ENCODE data around the gene TACC3. TPM values are rescaled to one million over a fixed set of nuclear protein-coding genes. Genes with fewer than 3 reads are reported as not detected.

The TACC3 gene
- total RNA-seq, 1 donor from 2014 or later: 13.9 TPM

GRCh38 chr4:1748465-1748995 lies 27.2 kb downstream of the TACC3 start:
- TF ChIP-seq, protein P1, sequence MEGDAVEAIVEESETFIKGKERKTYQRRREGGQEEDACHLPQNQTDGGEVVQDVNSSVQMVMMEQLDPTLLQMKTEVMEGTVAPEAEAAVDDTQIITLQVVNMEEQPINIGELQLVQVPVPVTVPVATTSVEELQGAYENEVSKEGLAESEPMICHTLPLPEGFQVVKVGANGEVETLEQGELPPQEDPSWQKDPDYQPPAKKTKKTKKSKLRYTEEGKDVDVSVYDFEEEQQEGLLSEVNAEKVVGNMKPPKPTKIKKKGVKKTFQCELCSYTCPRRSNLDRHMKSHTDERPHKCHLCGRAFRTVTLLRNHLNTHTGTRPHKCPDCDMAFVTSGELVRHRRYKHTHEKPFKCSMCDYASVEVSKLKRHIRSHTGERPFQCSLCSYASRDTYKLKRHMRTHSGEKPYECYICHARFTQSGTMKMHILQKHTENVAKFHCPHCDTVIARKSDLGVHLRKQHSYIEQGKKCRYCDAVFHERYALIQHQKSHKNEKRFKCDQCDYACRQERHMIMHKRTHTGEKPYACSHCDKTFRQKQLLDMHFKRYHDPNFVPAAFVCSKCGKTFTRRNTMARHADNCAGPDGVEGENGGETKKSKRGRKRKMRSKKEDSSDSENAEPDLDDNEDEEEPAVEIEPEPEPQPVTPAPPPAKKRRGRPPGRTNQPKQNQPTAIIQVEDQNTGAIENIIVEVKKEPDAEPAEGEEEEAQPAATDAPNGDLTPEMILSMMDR (IDR thresholded peaks at IDR 0.05; ENCODE audit: insufficient read depth, low read length, poor library complexity, severe bottlenecking): peak; percentile 93
- no peak overlapping the region for H3K4me3 ChIP-seq (ENCODE audit: low read depth, low read length)
- peaks cover 8% of the 10 kb centered on the region for H3K27me3 ChIP-seq (ENCODE audit: control insufficient read depth, insufficient read depth, low read length)
- no peaks in the 10 kb centered on the region for H3K36me3 ChIP-seq (ENCODE audit: control insufficient read depth, insufficient read depth, low read length)
- no peak for DNase-seq (ENCODE audit: low read depth)

DNA sequence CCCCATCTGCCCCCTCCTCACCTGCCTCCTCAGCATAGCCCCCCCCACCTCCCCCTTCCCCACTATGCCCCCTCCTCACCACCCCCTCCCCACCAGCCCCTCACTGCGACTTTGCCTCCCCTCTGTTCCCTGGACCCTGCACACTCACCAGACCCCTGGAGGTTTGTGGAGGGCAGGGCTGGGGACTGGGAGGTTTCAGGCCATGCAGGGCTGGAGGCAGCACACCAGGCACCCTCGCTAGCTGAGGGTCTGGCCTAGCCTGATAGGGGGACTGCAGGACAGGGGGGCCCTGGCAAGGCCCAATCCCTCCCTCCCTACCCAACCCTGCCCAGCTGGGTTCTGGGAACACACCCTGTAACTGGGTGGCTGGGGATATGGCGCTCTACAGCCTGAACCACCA lies 28.0 kb downstream of the TACC3 start:
- H3K4me3 ChIP-seq (ENCODE audit: low read depth, low read length): no peak overlapping the region
- no peaks in the 10 kb centered on the region for H3K36me3 ChIP-seq (ENCODE audit: control insufficient read depth, insufficient read depth, low read length)
- DNase-seq (ENCODE audit: low read depth): no peak
- peaks cover 8% of the 10 kb centered on the region for H3K27me3 ChIP-seq (ENCODE audit: control insufficient read depth, insufficient read depth, low read length)
- TF ChIP-seq, protein P1 (IDR thresholded peaks at IDR 0.05; ENCODE audit: insufficient read depth, low read length, poor library complexity, severe bottlenecking): no peak

GRCh38 chr4:1749826-1750225 lies 28.5 kb downstream of the TACC3 start:
- Histone ChIP-seq H3K36me3 (ENCODE audit: control insufficient read depth, insufficient read depth, low read length) (no peaks in the 10 kb centered on the region), H3K4me3 (ENCODE audit: low read depth, low read length) (no peak overlapping the region), H3K27me3 (ENCODE audit: control insufficient read depth, insufficient read depth, low read length) (peaks cover 8% of the 10 kb centered on the region)
- TF ChIP-seq, protein P1 (IDR thresholded peaks at IDR 0.05; ENCODE audit: insufficient read depth, low read length, poor library complexity, severe bottlenecking): no peak
- no peak for DNase-seq (ENCODE audit: low read depth)

GRCh38 chr4:1750381-1751154 lies 29.2 kb downstream of the TACC3 start:
- Histone ChIP-seq H3K4me3 (ENCODE audit: low read depth, low read length) (no peak overlapping the region), H3K27me3 (ENCODE audit: control insufficient read depth, insufficient read depth, low read length) (peaks cover 8% of the 10 kb centered on the region), H3K36me3 (ENCODE audit: control insufficient read depth, insufficient read depth, low read length) (no peaks in the 10 kb centered on the region)
- TF ChIP-seq, protein P1 (IDR thresholded peaks at IDR 0.05; ENCODE audit: insufficient read depth, low read length, poor library complexity, severe bottlenecking): no peak
- DNase-seq (ENCODE audit: low read depth): no peak

GRCh38 chr4:1751155-1751918 lies 30.0 kb downstream of the TACC3 start:
- Histone ChIP-seq H3K4me3 (ENCODE audit: low read depth, low read length) (no peak overlapping the region), H3K27me3 (ENCODE audit: control insufficient read depth, insufficient read depth, low read length) (peaks cover 10% of the 10 kb centered on the region), H3K36me3 (ENCODE audit: control insufficient read depth, insufficient read depth, low read length) (no peaks in the 10 kb centered on the region)
- TF ChIP-seq, protein P1 (IDR thresholded peaks at IDR 0.05; ENCODE audit: insufficient read depth, low read length, poor library complexity, severe bottlenecking): no peak
- DNase-seq (ENCODE audit: low read depth): no peak
